LNCAP (cell line): ENCODE data around the gene FLCN.

ENCODE experiments used
- TF ChIP-seq, protein P1 (sequence below): fragments of 450-650 bp; IDR thresholded peaks from 2 replicates; pipeline ENCODE4 v1.5.1; 2017; ENCODE audit warnings: mild to moderate bottlenecking

The FLCN gene

DNA sequence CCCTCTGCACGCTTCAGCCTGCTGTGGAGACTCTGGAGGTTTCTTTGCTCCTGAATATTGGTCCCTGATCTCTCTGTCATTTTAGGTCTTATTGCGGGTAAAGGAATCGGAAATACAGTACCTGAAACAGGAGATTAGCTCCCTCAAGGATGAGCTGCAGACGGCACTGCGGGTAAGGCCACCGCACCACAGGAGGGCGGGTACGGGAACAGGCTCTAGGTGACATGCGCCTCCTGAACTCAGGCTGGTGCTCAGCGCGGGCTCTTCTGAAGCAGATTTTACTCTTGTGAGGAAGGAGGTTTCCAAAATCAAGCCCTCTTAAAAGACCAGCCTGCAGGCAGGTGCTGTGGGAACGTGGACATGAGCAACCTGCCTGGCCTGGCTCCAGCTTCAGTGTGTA lies 60.6 kb downstream of the FLCN start:
- TF ChIP-seq, protein P1, sequence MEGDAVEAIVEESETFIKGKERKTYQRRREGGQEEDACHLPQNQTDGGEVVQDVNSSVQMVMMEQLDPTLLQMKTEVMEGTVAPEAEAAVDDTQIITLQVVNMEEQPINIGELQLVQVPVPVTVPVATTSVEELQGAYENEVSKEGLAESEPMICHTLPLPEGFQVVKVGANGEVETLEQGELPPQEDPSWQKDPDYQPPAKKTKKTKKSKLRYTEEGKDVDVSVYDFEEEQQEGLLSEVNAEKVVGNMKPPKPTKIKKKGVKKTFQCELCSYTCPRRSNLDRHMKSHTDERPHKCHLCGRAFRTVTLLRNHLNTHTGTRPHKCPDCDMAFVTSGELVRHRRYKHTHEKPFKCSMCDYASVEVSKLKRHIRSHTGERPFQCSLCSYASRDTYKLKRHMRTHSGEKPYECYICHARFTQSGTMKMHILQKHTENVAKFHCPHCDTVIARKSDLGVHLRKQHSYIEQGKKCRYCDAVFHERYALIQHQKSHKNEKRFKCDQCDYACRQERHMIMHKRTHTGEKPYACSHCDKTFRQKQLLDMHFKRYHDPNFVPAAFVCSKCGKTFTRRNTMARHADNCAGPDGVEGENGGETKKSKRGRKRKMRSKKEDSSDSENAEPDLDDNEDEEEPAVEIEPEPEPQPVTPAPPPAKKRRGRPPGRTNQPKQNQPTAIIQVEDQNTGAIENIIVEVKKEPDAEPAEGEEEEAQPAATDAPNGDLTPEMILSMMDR = no peak

DNA sequence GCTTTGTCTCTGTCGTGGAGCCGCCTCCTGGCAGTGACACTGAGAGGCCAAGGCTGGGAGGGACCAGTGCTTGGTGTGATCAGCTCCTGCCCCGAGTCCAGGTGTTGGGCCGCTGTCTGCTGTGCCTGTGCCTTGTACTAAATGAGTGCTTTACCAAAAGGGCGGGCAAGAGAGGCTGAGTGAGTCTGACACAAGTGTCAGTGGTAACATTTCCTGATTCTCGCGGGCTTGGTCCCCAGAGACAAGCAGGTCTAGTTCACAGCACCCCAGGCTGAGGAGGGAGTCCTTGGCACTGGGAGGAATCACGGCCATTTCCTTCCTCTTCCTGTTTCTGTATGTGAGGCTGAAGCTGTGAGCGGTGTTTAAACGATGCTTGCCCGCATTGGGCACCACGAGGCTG lies 61.1 kb downstream of the FLCN start:
- TF ChIP-seq, protein P1 = no peak

DNA sequence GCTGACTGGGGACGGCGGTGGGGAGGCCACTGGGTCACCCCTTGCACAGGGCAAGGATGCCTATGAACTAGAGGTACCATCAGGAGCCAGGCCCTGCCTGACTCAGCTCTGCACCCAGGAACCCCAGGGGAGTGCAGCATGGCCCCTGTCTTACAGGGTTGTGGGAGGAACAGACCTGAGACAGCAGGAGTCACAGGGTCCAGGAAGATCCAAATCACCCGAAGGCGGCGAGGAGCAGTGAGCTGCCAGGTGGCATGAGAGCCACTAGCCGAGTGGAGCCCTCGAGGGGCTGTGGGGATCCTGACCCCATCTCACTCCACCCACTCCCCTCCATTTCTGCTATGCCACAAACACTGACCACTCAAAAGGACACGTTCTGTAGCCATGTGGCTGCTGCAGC lies 61.6 kb downstream of the FLCN start:
- TF ChIP-seq, protein P1 = no peak

DNA sequence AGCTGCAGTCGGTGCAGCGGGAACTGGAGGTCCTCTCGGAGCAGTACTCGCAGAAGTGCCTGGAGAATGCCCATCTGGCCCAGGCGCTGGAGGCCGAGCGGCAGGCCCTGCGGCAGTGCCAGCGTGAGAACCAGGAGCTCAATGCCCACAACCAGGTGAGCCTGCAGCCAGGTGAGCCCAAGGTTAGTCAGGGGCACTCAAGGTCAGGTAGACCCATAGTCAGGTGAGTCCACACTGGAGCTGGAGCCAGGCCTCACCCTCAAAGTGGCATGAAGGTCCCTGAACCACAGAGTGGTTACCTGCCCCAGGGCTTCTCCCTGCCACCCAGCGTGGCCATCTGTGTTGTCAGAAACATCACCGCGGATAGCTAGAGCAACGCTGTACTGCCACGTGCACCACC lies 63.0 kb downstream of the FLCN start:
- TF ChIP-seq, protein P1 = no peak

DNA sequence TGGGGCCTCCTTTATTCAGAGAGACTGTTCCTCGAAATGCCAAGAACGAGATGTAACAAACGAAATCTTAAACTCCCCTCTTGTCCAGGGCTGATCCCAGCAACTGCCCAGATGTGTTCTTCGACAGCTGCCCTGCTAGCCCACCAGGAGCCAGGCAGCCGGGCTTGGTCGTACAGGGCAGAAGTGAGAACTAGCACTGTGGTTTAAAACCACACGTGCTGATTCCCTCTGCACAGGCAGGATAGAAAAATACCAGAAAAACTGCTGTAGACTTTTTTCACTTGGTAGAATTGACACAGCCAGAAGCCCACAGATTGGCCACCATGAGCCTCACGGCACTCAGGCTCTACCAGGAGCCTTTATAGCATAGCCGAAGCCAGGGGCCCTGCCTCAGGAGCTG lies 64.0 kb downstream of the FLCN start:
- TF ChIP-seq, protein P1 = no peak

DNA sequence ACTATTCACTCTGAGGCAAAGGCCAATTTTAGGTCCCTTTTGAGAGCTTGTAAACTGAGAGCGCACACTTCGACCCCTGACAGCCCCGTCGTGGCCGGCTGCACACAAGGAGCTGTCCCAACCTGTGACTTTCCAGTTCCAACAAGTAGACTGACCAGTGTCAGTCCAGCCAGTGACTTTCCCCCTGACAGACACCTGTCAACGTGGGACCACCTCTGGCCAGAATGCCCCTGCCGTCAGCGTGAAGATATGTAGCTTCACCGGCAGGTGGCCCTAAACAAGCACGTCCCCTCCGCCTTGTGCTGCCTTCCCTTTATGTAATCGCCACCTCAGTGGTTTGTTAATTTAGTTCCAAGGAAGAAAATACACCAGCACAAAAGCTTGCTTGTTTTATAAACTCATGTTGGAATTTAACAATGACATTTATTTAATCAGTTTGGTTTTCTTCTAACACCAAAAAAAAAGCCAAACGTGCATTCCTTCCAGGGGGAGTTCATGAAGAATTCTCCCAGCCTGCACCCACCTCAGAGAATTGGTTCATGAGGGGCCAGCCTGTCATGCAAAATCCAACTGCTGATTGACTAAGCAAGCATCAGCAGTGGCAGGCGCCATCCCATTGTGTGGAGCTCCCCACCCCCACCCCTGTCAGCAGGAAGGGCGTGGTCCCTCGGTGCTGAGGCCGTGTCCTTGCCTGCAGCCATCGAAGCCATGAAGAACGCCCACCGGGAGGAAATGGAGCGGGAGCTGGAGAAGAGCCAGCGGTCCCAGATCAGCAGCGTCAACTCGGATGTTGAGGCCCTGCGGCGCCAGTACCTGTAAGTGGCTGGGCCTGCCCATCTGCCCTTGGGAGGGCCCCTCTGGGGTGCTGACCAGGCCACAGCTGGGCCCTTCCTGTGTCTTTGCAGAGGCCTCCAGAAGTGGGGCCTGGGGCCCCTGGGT lies 64.7 kb downstream of the FLCN start:
- TF ChIP-seq, protein P1 = no peak

DNA sequence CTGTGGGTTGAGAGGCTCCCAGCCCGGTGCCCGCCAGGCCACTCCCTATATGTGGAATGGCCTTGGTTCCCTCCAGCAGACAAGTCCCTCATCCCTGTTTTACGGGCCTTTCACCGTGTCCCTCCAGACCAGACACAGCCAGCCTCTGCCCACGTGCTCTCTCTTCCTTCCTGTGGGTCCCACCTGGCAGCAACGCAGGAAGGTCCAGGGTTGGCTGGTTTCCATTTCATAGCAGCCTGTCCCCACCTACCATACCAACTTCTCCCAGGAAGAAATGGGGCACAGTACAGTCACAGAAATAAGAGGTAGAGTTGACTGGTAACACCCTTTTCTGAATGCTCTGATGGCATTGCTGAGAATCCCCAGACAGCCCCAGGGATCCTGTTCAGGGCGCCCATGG lies 65.8 kb downstream of the FLCN start:
- TF ChIP-seq, protein P1 = no peak
